ENCODE results near the gene RUNX2. TPM values are rescaled to one million over a fixed set of nuclear protein-coding genes. Genes with fewer than 3 reads are reported as not detected.

RUNX2 gene
- polyA plus RNA-seq, 1 of the 3 experiments (the other 2 are of a cell fraction): 4.4 TPM

GRCh38 chr6:45608252-45608913 lies 280.3 kb downstream of the RUNX2 start:
- peaks cover 3% of the 10 kb centered on the region for H3F3A ChIP-seq (replicated peaks; ENCODE audit: insufficient read depth)
- ChIA-PET CTCF (no interaction called here), POLR2A (no interaction called here)
- no peaks in the 10 kb centered on the region for H3K36me3 ChIP-seq (replicated peaks in 1 of 2; ENCODE audit: control insufficient read depth in 1 of 2, insufficient read depth in 2 of 2, low read length in 1 of 2)
- peak overlapping the region in 1 of 2 experiments; percentile 9; a peak in 2 of 4 replicates for H3K4me3 ChIP-seq (ENCODE audit: low read depth in 2 of 2, low read length in 1 of 2)
- no peaks in the 10 kb centered on the region for H3K27me3 ChIP-seq (ENCODE audit: insufficient read depth)
- no peaks in the 10 kb centered on the region for H3K9me3 ChIP-seq
- no peaks in the 10 kb centered on the region for H3K9me2 ChIP-seq
- TF ChIP-seq NRF1 (IDR thresholded peaks at IDR 0.05; ENCODE audit: low read depth, low read length) (no peak), FOSL2 (IDR thresholded peaks at IDR 0.05; ENCODE audit: borderline replicate concordance, low read depth) (0 out of 2 replicates have a peak, but pooled peaks have one; percentile 10), TCF12 (IDR thresholded peaks at IDR 0.05) (peak; percentile 63), FOXM1 (IDR thresholded peaks at IDR 0.05; ENCODE audit: low read depth) (peak; percentile 37; the same call in 1 of the 2 replicates), SMC3 (IDR thresholded peaks at IDR 0.05; ENCODE audit: low read depth, low read length) (0 out of 2 replicates have a peak, but pooled peaks have one; percentile 6), TEAD4 (IDR thresholded peaks at IDR 0.05; ENCODE audit: borderline replicate concordance, insufficient read depth) (0 out of 2 replicates have a peak, but pooled peaks have one; percentile 47), RXRA (IDR thresholded peaks at IDR 0.05; ENCODE audit: borderline replicate concordance, low read depth) (peak; percentile 75; the same call in 1 of the 2 replicates), ZBTB33 (IDR thresholded peaks at IDR 0.05; ENCODE audit: borderline replicate concordance, low read depth) (no peak), NFIC (IDR thresholded peaks at IDR 0.05; ENCODE audit: borderline replicate concordance) (no peak; the same call in 1 of the 2 replicates), EP300 (IDR thresholded peaks at IDR 0.05; ENCODE audit: borderline replicate concordance in 1 of 2, low read depth in 1 of 2, low read length in 1 of 2) (peak; percentile 29 to 75; a peak in 2 of 4 replicates), REST (IDR thresholded peaks at IDR 0.05; ENCODE audit: low read depth, low read length) (0 out of 2 replicates have a peak, but pooled peaks have one; percentile 18), MEF2A (IDR thresholded peaks at IDR 0.05; ENCODE audit: borderline replicate concordance, low read depth) (0 out of 2 replicates have a peak, but pooled peaks have one; percentile 3)
- TF ChIP-seq, protein P1, sequence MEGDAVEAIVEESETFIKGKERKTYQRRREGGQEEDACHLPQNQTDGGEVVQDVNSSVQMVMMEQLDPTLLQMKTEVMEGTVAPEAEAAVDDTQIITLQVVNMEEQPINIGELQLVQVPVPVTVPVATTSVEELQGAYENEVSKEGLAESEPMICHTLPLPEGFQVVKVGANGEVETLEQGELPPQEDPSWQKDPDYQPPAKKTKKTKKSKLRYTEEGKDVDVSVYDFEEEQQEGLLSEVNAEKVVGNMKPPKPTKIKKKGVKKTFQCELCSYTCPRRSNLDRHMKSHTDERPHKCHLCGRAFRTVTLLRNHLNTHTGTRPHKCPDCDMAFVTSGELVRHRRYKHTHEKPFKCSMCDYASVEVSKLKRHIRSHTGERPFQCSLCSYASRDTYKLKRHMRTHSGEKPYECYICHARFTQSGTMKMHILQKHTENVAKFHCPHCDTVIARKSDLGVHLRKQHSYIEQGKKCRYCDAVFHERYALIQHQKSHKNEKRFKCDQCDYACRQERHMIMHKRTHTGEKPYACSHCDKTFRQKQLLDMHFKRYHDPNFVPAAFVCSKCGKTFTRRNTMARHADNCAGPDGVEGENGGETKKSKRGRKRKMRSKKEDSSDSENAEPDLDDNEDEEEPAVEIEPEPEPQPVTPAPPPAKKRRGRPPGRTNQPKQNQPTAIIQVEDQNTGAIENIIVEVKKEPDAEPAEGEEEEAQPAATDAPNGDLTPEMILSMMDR (IDR thresholded peaks at IDR 0.05): peak; percentile 10
- TF ChIP-seq, protein P2, sequence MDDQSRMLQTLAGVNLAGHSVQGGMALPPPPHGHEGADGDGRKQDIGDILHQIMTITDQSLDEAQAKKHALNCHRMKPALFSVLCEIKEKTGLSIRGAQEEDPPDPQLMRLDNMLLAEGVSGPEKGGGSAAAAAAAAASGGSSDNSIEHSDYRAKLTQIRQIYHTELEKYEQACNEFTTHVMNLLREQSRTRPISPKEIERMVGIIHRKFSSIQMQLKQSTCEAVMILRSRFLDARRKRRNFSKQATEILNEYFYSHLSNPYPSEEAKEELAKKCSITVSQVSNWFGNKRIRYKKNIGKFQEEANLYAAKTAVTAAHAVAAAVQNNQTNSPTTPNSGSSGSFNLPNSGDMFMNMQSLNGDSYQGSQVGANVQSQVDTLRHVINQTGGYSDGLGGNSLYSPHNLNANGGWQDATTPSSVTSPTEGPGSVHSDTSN (IDR thresholded peaks at IDR 0.05): peak; percentile 87
- no peaks in the 10 kb centered on the region for H4K20me1 ChIP-seq (ENCODE audit: insufficient read depth)
- H3K4me2 ChIP-seq: peak overlapping the region; percentile 65
- H3K79me2 ChIP-seq (ENCODE audit: insufficient read depth): no peaks in the 10 kb centered on the region
- peak overlapping the region; percentile 52; the same call in 1 of the 2 replicates for H2AFZ ChIP-seq (ENCODE audit: low read depth)
- DNase-seq: no peak
- H3K27ac ChIP-seq (ENCODE audit: low read depth in 2 of 2, low read length in 1 of 2): peak overlapping the region; percentile 43 to 75; a peak in 3 of 4 replicates
- H3K9ac ChIP-seq: peak overlapping the region; percentile 26; the same call in 1 of the 2 replicates
- H3K4me1 ChIP-seq (ENCODE audit: control insufficient read depth in 1 of 2, insufficient read depth in 2 of 2, low read depth in 1 of 2, low read length in 1 of 2): peaks cover 0 to 20% of the 10 kb centered on the region in 2 experiments; a peak in 3 of 4 replicates
- 14% methylated on average over 10 of the region's 10 CpGs for WGBS (ENCODE audit: low lambda C conversion rate)
